Measurements from ENCODE around the gene CELF2.

CELF2 gene

DNA sequence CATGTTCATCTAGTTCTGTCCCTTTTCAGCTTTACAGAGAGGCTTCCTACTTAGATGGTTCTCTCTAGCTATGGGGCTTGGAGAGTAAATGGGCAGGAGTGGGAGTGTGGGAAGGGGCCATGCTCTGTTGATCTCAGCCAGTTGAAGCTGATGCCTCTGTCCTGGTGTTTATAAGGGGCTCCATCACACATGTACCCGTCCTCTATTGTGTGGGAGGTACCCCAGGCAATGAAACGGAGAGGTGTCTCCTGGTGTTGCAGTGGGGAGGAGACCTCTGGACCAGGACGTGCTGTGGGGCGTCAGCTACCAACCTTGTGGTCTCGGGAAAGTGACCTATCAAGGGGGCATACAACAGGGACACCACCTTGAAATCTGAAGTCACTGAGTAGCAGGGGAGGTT is 173.5 kb downstream of the CELF2 start:
- no peak overlapping the region for H3K27ac ChIP-seq
- TF ChIP-seq, protein P1, sequence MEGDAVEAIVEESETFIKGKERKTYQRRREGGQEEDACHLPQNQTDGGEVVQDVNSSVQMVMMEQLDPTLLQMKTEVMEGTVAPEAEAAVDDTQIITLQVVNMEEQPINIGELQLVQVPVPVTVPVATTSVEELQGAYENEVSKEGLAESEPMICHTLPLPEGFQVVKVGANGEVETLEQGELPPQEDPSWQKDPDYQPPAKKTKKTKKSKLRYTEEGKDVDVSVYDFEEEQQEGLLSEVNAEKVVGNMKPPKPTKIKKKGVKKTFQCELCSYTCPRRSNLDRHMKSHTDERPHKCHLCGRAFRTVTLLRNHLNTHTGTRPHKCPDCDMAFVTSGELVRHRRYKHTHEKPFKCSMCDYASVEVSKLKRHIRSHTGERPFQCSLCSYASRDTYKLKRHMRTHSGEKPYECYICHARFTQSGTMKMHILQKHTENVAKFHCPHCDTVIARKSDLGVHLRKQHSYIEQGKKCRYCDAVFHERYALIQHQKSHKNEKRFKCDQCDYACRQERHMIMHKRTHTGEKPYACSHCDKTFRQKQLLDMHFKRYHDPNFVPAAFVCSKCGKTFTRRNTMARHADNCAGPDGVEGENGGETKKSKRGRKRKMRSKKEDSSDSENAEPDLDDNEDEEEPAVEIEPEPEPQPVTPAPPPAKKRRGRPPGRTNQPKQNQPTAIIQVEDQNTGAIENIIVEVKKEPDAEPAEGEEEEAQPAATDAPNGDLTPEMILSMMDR (conservative IDR thresholded peaks at IDR 0.05): no peak

DNA sequence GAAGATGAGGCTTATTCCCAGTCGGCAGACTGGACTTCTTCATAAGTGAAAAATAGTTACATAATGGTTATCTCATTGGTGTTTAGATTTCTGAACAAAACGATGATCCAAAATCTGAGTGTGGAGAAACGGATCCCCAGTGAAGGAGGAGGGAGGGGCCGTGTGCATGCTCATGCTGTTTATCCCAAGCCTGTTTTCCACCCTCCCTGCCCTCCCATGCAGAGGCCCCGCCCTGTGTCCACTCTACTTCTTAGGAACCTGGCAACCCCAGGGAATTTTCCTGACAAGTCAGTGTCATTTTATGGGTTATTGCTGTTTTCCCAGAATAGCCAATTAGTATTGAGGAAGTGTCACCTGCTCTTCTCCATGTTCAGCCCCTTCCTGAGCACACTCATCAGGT is 174.0 kb downstream of the CELF2 start:
- TF ChIP-seq, protein P1 (conservative IDR thresholded peaks at IDR 0.05): no peak
- H3K27ac ChIP-seq: no peak overlapping the region

DNA sequence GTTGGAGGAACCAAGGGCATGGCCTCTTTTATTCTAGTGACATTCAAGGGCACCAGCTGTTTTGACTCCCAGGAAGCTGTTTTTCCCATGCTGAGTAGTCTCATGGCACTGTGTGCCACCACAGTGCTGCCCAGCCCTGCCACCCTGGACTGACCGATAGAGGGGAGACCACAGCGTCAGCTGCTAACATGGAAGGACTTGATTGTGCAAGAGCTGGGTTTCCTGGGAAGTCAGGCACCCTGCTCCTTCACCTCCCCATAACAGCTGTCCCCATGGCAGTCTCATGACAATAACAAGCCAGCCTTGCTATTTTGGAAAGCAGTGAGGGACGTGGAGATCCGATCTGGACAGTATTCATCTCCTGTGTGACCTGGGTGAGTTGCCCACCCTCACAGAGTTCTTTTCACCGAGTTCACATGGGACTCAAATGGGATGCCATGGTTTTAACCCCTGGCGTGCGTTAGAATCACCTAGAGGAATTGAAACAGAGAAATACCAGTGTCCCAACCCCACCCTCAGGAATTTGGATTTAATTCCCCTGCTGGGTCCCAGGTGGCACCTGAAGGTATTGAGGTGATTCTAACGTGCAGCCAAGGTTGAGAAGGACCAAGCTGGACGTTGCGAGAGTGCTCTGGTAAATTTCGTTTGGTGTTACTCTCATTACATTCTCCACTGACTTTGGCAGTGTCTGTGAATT is 174.8 kb downstream of the CELF2 start:
- TF ChIP-seq, protein P1 (conservative IDR thresholded peaks at IDR 0.05): no peak
- no peak overlapping the region for H3K27ac ChIP-seq

DNA sequence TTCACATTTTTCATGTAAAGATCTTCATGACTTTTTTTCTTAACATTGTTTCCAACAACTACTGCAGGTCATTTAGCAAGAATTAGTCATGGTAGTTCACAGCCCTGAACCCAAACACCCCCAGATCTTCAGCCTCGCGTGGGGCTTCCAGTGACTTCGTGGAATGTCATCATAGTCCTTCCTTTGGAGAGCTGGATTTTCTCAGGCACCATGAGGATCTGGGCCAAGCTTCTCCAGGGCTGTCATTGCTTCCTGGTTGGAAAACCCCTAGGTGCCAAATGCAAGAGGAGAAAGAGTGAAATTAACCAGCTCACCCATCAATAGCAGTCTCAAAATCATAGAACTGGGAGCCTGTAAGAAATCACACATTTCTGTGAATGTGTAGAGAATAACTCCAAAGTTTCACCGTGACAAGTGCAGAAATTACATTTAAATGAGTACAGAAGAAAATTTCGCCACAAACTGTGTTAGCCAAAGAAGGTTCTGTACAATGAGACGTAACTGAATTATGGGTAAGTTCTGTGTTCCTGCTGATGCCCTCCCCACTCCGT is 175.4 kb downstream of the CELF2 start:
- no peak overlapping the region for H3K27ac ChIP-seq
- TF ChIP-seq, protein P1 (conservative IDR thresholded peaks at IDR 0.05): no peak

DNA sequence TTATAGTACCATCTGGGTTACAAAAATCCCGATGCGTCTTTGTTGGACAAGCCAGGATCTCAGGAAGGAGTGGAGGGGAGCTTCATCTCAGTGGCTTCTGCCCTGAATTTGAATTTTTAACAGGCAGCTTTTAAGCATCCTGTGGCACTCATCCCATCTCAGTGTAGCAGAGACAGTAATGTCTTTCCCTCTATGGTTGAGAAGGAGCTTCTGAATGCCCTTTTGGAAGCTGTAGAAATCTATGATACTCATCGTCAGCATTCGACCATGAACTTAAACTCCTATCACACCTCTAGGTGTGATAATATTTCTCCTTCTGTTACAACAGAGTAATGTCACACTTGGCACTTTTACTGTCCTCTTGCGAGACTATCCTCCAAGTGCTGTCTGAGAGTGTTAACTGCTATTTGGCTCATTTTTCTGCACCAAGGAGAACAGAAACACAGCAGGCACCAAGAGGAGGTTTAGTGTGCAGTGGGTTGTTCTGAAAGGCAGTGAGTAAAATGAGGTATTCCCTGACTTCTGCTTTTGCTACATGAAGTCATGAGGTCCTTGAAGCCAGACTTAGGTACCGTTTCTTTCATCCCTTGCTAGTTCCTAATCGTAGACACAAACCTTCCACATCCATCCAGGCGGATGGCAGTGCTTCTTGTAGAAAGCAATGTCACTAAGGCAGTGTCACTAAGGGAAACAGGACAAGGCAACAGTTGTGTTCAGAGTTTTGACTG is 177.4 kb downstream of the CELF2 start:
- no peak overlapping the region for H3K27ac ChIP-seq
- TF ChIP-seq, protein P1 (conservative IDR thresholded peaks at IDR 0.05): no peak

DNA sequence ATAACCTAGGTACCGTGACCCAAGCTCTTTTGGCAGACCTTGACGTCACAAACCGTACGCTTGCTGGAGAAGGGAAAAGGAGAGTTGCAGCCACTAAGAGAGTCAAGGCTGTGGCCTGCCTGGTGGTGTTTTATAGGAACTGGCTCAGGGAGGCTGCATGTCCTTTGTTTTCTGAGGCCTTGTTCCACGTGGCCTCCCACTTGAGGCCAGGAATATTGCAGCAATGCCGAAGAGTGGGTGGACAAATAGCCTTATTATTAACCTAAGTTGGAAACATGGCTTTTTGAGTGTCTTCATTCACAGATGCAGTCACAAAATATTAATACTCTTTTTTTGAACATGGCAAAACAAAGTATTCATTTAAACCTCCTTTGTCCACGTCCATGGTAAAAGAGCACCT is 178.0 kb downstream of the CELF2 start:
- TF ChIP-seq, protein P1 (conservative IDR thresholded peaks at IDR 0.05): no peak
- H3K27ac ChIP-seq: no peak overlapping the region

DNA sequence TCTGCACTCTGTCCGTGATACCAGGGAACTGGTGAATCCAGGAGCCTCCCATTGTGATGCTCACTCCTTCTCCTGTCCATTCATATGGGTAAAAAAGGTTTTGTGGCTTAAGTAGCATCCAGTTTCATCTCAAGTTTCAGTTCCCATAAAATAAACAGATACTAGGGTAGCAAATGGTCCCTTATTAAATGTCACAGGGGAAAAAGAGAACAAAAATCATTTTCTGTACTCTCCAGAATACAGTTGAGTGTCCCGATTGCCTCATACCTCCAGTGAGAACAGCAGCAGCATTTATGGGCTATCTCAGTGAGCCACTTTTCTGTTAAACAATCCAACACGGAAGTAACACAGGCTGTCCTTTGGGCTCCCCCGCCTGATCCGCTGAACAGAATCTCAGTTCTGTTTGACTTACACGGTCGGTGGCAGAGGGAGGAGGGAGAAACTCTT is 179.6 kb downstream of the CELF2 start:
- TF ChIP-seq, protein P1 (conservative IDR thresholded peaks at IDR 0.05): no peak
- H3K27ac ChIP-seq: no peak overlapping the region
